ENCODE results near the gene TDRD10.

The TDRD10 gene, protein sequence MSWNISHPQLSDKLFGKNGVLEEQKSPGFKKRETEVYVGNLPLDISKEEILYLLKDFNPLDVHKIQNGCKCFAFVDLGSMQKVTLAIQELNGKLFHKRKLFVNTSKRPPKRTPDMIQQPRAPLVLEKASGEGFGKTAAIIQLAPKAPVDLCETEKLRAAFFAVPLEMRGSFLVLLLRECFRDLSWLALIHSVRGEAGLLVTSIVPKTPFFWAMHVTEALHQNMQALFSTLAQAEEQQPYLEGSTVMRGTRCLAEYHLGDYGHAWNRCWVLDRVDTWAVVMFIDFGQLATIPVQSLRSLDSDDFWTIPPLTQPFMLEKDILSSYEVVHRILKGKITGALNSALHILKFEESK

DNA sequence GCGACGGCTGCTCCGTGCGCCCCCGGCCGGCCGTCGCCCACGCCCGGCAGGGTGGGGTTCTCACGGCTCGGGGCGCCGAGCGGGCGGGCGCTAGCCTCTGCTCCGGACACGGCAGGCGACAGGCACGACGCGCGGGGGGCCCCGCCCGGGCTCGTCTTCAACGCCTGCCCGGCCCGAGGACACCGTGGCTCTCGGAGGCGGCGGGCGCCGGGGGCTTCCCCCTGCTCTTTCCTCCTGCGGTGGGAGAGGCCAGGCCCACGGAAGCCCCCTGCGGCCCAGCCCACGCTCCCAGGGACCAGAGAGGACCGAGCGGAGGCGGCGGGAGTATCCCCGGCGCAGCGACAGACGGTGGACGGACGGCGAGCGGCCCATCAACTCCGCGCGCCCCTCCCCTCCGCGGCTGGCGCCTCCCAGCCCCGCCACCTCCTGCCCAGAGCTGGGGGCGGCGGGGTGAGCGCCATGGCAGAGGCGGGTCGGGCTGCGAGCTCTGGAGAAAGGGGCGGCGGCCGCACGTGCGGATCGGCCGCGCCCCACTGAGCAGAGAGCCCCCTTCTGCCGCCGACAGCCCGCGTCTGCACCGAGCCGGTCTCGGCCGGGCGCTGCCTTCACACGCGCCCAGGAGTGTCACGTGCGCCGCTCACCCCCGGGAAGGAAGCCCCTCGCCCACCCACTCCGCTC, at the start of gene TDRD10, which contains the start of gene SHE:
TSS of gene TDRD10 (plus strand) at position 154 of the 678 bp plus-strand sequence. CDS start 4,685 bp downstream, outside the sequence.
TSS of gene SHE (minus strand) at position 347 of the 678 bp plus-strand sequence. CDS start 386 bp downstream, outside the sequence.
- DNase-seq = no peak

DNA sequence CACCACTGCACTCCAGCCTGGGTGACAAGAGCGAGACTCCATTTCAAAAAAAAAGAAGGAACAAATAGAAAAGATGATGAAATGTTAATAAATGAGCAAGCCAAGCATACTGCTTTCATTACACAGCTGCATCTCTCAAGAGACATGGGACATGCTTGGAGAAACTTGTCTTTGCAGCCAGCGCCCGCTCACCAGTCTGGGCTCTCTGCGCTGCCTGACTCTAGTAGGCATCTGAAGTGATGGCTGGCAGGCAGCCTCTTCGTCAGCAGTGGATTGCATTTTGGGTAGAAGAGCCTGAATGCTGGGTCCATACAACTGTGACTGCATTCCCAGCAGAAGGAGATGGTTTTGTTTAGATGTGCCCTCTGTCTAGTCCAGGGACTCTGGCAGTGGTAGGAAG, 48.9 kb upstream of the TDRD10 start:
- DNase-seq = no peak

DNA sequence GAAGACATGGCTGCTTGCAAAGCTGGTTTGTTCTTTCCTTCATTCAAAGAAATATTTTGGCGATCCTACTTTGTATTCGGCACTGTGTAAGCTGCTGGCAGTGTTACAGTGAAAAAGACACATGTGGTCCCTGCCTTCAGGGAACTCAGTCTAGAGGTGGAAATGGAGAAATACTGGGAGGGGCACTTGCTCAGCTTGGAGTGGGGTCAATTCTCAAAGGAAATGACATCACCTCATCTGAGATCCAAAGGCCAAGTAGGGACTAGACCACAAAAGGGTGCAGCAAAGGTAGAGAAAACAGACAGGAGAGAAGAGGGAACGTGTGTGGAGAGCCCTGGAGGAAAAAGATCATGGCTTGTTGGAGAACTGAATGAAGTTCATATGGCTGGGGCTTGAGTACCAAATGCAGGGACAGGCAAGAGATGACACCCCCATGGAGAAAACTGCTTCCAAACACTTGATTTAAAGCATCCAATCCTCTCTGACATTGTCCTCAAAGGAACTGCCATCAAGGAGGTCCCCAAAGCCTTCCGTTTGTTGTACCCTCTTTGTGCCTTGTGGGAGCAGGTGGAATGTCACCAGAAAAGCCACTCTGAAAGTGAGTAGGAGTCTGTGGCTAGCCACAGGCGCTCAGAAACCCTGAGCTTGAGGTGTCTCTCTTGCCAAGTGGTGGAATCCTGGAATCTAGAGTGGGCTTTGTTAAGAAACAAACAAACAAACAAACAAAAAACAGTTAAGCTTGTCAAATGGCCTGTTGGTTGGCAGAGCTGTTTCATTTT, 48.3 kb upstream of the TDRD10 start:
- DNase-seq = no peak

DNA sequence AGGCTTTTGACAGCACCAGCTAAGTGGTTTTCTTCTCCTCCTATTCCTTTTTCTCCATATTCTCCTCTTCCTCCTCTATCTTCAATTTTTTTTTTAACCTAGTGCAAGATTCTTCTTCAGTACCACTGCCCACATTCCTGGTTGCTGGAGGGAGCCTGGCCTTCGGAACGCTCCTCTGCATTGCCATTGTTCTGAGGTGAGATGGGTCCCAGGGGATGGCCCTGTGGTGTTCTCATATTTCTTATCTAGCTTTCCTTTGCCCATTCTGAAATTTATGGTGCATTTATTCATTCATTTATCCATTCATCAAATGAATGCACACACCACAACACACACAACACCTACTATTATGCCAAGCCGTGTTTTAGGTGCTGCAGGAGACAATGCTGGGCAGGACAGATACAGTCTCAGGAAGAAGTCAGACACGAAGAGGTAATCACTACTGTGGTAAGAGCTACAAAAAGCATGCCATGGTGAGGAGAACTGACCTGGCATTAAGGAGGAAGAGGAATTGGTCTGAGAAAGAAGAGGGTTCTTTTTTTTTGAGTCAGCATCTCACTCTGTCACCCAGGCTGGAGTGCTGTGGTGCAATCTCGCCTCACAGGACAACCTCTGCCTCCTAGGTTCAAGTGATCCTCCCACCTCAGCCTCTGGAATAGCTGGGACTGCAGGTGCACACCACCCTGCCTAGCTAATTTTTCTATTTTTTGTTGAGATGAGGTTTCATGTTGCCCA, 47.5 kb upstream of the TDRD10 start:
- no peak for DNase-seq

DNA sequence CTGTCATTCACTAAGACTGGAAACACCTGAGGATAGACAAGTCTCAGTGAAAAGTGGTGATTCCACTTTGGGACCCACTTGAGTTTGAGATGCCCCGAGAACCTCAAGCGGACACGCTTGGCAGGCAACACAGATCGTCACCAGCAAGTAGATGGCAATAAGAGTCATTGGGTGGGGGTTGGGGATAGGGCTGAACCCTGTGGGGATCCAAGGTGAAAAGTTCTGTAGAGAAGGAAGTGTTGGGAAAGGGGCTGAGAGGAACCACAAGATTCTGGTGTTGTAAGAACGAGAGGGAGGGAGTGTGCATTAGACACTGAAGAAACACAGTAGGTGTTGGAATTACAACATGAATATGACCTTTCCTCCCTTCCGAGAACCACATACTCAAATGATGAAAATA, 45.4 kb upstream of the TDRD10 start:
- DNase-seq = no peak

DNA sequence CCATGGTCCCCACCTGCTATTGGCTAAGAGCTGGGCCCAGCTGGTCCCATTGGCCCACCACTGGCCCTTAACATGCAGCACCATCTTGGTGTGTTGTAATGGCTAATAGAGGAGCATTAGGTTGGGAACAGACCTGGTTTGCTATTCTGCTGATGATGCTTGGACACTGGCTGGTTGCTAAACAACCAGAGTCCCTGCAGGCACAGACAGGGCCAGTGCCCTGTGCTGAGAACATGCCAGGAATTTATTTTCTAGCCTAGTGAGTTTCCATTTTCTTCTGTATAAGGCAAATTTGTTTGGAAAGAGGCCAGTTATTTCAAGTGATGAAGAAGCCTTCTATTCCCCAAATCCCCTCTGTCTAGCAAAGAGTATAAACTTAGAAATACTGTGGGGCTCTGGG, 42.9 kb upstream of the TDRD10 start:
- no peak for DNase-seq

DNA sequence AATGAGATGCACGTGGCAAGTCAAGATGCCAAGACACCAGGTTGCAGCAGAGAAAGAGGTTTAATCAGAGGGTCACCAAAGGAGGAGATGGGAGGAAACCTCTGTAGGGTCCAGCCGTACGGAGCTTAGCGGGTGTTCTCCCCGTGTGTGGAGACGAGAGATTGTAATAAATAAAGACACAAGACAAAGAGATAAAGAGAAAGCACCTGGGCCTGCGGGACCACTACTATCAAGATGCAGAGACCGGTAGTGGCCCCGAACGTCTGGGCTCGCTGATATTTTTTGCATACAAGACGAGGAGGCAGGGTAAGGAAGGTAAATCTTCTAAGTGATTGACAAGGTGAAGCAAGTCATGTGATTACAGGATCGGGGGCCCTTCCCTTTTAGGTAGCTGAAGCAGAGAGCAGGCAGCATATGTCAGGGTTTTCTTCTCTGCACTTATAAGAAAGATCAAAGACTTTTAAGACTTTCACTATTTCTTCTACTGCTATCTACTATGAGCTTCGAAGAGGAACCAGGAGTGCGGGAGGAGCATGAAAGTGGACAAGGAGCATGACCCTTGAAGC, 41.2 kb upstream of the TDRD10 start:
- DNase-seq = no peak

DNA sequence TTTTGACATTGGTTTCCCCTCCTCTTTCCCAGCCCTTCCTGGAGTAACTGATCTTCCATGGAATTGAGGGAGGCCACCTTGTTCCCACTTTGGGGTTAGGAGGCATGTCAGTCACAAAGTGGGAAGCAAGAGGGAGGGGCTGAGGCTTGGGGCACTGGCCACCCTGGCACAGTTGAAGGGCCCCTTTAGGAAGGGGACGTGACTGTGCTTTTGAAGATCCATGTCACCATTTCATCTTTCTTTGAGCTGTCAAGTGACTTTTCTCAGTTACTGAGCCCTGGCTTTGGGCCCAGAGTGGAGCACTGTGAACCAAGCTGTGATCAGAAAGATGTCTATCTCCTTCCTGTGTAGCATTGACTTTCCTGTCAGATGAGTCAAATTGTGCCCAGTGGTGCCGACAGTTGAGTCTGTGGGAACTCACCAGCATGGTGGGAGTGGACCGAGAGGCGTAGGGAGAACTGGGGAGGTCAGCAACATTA, 38.5 kb upstream of the TDRD10 start:
- DNase-seq = peak; percentile 92

DNA sequence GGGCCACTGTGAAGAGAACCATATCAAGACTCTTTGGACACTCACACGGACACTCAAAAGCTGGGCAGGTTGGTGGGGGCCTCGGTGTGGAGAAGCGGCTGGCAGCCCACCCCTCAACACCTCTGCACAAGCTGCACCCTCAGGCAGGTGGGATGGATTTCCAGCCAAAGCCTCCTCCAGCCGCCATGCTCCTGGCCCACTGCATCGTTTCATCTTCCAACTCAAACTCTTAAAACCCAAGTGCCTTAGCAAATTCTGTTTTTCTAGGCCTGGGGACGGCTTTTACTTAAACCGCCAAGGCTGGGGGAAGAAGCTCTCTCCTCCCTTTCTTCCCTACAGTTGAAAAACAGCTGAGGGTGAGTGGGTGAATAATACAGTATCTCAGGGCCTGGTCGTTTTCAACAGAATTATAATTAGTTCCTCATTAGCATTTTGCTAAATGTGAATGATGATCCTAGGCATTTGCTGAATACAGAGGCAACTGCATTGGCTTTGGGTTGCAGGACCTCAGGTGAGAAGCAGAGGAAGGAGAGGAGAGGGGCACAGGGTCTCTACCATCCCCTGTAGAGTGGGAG, 36.3 kb upstream of the TDRD10 start:
- DNase-seq = no peak

DNA sequence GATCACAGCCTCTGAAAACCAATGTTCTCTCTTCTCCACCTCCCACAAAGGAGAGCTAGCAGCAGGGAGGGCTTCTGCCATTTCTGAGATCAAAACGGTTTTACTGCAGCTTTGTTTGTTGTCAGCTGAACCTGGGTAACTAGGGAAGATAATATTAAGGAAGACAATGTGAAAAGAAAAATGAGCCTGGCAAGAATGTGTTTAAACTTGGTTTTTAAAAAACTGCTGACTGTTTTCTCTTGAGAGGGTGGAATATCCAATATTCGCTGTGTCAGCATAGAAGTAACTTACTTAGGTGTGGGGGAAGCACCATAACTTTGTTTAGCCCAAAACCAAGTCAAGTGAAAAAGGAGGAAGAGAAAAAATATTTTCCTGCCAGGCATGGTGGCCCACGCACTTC, 35.8 kb upstream of the TDRD10 start:
- DNase-seq = no peak

DNA sequence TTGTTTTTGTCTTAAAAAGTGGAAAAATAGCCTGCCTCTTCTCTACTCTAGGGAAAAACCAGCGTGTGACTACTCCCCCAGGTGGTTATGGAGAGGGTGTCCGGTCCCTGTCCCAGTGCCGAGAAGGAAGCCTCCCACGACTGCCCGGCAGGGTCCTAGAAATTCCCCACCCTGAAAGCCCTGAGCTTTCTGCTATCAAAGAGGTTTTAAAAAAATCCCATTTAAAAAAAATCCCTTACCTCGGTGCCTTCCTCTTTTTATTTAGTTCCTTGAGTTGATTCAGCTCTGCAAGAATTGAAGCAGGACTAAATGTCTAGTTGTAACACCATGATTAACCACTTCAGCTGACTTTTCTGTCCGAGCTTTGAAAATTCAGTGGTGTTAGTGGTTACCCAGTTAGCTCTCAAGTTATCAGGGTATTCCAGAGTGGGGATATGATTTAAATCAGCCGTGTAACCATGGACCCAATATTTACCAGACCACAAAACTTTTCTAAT, 35.0 kb upstream of the TDRD10 start:
- peak; percentile 43 for DNase-seq

DNA sequence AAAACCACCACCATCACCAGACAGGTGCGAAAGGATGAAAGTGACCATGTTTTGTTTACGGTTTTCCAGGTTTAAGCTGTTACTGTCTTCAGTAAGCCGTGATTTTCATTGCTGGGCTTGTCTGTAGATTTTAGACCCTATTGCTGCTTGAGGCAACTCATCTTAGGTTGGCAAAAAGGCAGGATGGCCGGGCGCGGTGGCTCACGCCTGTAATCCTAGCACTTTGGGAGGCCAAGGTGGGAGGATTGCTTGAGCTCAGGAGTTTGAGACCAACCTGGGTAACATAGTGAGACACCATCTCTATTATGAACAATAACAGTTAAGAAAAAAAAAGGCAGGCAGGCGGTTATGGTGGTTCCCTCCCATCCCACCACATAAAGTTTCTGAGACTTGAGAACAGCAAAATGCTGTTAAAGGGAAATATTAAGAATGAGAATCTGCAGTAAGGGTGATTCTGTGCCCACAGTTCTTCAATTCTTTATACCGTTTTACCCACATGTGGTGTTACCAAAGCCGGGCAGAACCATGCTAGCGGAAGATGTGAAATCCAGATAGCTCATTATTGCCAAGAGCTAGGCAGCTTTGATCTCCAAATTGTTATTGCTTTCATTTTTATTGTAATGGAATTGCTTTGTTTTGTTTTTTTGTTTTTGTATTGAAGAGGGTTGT, 34.5 kb upstream of the TDRD10 start:
- DNase-seq = peak; percentile 73

DNA sequence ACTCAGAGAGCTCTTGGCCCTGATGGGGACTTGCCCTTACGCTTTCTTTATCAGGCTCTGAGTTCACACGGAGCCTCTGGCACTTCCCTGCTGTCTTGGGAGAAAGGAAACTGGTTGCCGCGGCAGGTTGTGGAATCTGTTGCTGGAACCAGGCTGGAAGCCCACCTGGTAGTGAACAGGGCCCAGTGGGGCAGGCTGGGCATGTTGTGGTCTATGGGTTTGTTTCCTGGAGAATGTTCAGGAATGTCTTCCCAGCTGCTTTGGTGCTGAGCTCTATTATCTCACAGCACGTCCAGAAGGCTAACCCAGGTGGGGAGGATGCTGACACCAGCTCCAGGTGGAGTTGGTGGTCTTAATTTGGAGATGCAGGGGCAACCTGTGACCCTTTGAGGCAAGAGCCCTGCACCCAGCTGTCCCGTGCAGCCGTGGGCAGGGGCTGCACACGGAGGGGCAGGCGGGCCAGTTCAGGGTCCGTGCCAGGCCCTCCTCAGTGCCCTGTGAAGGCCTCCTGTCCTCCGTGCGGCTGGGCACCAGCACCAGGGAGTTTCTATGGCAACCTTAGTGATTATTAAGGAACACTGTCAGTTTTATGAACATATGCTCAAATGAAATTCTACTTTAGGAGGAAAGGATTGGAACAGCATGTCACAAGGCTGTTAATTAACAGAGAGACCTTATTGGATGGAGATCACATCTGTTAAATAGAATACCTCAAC, 33.3 kb upstream of the TDRD10 start:
- no peak for DNase-seq

DNA sequence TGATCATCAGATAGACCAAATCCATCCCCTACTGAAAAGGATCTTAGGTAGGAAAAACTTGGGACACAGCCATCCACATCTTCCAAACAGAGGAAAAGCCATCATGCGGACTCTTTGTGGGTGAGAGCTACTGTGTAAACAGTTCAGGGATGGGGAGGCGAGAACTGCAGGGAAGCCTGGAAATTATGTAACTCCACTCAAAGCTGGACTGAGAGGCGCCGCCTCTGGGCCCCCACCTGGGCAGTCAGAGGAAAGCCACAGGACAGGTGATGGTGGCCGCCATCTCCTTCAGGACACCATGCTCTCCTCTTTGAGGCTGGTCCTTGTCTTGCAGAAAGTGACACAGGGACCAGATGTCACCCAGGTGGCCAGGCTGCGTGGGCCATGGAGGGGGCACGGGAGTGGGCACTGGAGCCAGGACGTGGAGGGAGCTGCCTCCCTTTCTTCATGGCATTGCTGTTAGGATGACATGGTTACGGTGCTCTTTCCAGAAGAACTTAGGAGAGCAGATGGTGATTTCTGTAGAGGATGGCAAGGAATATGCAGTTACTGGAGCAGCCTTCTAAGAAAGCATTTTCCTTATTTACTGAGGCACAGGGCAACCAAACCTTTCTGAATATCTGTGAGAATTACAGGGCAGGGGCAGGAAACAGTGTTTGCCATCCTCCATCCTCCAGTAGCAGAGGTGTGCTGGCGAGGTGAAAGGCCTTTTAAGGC, 32.0 kb upstream of the TDRD10 start:
- DNase-seq = no peak

DNA sequence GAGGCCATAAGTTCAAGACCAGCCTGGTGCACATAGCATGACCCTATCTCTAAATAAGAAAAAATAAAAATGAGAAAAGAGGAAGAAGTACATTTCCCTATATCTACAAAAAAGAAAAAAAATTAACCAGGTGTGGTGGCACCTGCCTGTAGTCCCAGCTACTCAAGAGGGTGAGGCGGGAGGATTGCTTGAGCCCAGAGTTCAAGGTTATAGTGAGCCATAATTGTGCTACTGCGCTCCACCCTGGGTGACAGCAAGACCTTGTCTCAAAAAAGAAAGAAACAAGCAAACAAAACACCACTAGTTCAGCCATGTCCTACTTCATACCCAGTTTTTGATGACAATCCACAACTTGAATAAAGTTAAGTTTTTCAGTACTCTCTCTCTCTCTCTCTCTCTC, 30.7 kb upstream of the TDRD10 start:
- DNase-seq = no peak

DNA sequence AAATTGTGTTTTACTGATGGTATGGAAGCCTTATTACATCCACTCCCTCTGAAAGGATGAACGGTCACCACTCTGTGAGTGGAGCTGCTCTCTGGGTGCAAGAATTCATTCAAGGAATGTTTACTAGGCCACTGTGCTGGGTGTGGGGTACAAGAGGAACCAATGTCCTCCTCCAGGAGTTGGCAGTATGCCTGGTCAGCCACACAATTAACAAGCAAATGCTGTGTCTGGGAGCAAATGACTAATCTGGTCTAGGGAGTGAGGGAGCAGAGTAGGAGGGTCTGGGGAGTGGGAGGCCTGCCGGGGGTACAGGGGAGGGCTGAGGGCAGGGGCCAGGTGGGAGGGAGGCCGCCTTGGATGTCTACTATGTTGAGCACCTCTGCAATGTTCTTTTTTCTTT, 27.2 kb upstream of the TDRD10 start:
- DNase-seq = no peak

DNA sequence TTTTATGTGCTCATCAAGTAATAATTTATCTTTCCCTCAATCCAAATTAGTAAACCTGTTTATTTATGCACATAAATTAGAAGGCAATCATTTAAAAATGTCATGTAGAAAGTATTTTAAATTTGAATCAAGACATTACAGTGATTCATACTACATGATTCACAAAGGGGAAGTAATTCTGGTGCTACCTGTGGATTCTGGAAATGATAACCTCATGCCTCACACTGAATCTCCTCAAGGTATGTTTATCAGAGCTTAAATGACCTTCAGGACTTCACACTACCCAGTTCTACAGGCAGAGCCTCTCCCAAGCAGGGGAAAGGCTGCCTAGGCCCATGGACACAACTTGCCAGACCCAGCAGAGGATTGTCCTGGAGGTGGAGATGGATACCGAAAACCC, 25.2 kb upstream of the TDRD10 start:
- DNase-seq = no peak

DNA sequence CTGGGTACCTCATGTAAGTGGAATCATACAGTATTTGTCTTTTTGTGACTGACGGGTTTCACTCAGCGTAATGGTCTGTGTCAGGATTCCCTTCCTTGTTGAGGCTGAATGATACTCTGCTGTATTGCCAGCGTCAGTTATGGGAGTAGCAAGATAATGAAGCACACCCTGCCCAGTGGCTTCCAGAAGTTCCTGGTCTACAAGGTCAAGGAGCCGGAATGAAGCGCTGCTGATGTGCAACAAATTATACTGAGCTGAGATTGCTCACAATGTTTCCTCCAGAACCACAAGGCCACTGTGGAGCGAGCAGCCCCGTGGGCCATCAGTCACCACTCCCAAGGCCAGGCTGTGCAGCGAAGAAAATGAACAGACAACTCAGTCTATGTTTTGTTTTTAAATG, 24.0 kb upstream of the TDRD10 start:
- DNase-seq = no peak

DNA sequence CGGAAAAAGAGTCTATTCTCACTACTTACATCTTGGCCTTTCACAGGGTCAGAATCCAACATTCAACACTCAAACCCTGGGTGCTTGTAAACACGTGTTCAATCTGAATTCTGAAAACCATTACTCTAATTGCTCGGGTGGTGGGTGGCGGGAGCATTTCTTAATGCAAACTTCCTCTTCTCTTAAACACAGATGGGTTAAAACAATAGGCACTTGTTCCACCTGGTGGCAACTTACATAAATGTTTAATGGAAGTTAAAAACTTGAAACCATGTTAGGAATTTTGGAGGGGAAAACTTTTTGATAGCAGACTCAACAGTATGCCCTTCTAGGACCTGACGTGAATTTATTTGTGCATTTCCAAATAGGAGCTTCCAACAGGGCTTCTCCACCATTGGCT, 23.4 kb upstream of the TDRD10 start:
- peak; percentile 26 for DNase-seq

All from activated CD4-positive, alpha-beta T cell treated with anti-CD3 and anti-CD28 coated beads, Interleukin-10, Interleukin-2, amounts not matched to agents 100 ng/mL and 50 ng/mL, durations not matched to agents 16 hours and 8 hours (primary cell).